Neuronal stem cell (in vitro differentiated cells): Measurements from ENCODE around the gene TTLL10.

Experiments used
- DNase-seq: peaks from one replicate; pipeline ENCODE4 v3.0.0-alpha.2; 2013; ENCODE audit warnings: low spot score
- H2AFZ ChIP-seq: one replicate; pipeline ENCODE4 v1.6.1; 2013; ENCODE audit warnings: mild to moderate bottlenecking, low read length, inconsistent platforms
- H2AK5ac ChIP-seq: 2 replicates; pipeline ENCODE4 v1.6.1; 2013; ENCODE audit warnings: low read depth, mild to moderate bottlenecking, inconsistent platforms, low read length, moderate library complexity, mixed read lengths
- H2BK120ac ChIP-seq: 2 replicates; pipeline ENCODE4 v1.6.1; 2013; ENCODE audit warnings: low read depth, mild to moderate bottlenecking, inconsistent platforms, low read length, moderate library complexity, mixed read lengths
- H2BK12ac ChIP-seq: one replicate; pipeline ENCODE4 v1.6.1; 2013; ENCODE audit warnings: low read length, inconsistent platforms
- H2BK15ac ChIP-seq: 2 replicates; pipeline ENCODE4 v1.6.1; 2013; ENCODE audit warnings: mild to moderate bottlenecking, low read length, inconsistent platforms, mixed read lengths
- H2BK5ac ChIP-seq: one replicate; pipeline ENCODE4 v1.6.1; 2013; ENCODE audit warnings: inconsistent platforms, mild to moderate bottlenecking, low read length, moderate library complexity
- H3K14ac ChIP-seq: one replicate; pipeline ENCODE4 v1.6.1; 2013; ENCODE audit warnings: low read length, inconsistent platforms
- H3K18ac ChIP-seq: 2 replicates; pipeline ENCODE4 v1.6.1; 2013; ENCODE audit warnings: low read length, inconsistent platforms
- H3K23ac ChIP-seq: 2 replicates; pipeline ENCODE4 v1.6.1; 2013; ENCODE audit warnings: low read depth, mild to moderate bottlenecking, mixed read lengths, low read length, inconsistent platforms; ENCODE audit not compliant: poor library complexity
- H3K27ac ChIP-seq: replicated peaks from 3 replicates; pipeline ENCODE4 v1.5.1; 2013; ENCODE audit warnings: low read length, inconsistent platforms
- H3K27me3 ChIP-seq, 3 experiments: 2 replicates each; pipeline ENCODE4 v1.6.1; 2013; ENCODE audit warnings: low read length in 3 of 3, mild to moderate bottlenecking in 2 of 3, inconsistent platforms in 1 of 3, low read depth in 1 of 3, mixed read lengths in 1 of 3, moderate library complexity in 1 of 3; ENCODE audit not compliant: control insufficient read depth in 3 of 3, insufficient read depth in 3 of 3
- H3K36me3 ChIP-seq, 2 donors: replicated peaks in 1 of 2; 2 replicates each; pipeline ENCODE4 v1.6.1; 2013; ENCODE audit warnings: low read length in 2 of 2; ENCODE audit not compliant: control insufficient read depth in 2 of 2, insufficient read depth in 2 of 2
- H3K4ac ChIP-seq: 2 replicates; pipeline ENCODE4 v1.6.1; 2013; ENCODE audit warnings: inconsistent platforms, mild to moderate bottlenecking, low read length, moderate library complexity
- H3K4me1 ChIP-seq, 2 donors: 1 replicate in 1 of 2; 2 replicates in 1 of 2; pipeline ENCODE4 v1.6.1; 2013; ENCODE audit warnings: low read length in 2 of 2, low read depth in 1 of 2; ENCODE audit not compliant: control insufficient read depth in 2 of 2, insufficient read depth in 1 of 2
- H3K4me2 ChIP-seq: one replicate; pipeline ENCODE4 v1.6.1; 2013; ENCODE audit warnings: mild to moderate bottlenecking, low read length, inconsistent platforms; ENCODE audit not compliant: insufficient read depth, poor library complexity, severe bottlenecking
- H3K4me3 ChIP-seq, 2 donors: 2 replicates each; pipeline ENCODE4 v1.5.1; 2013; ENCODE audit warnings: low read length in 2 of 2, mild to moderate bottlenecking in 2 of 2, inconsistent platforms in 1 of 2, moderate library complexity in 1 of 2
- H3K79me1 ChIP-seq: one replicate; pipeline ENCODE4 v1.6.1; 2013; ENCODE audit warnings: low read depth, mild to moderate bottlenecking, inconsistent platforms, low read length, moderate library complexity
- H3K9ac ChIP-seq: one replicate; pipeline ENCODE4 v1.6.1; 2013; ENCODE audit warnings: mild to moderate bottlenecking, low read depth, low read length, inconsistent platforms; ENCODE audit not compliant: poor library complexity
- H3K9me3 ChIP-seq, 2 donors: replicated peaks in 1 of 2; 2 replicates each; pipeline versions ENCODE3 to v1.6.1; 2013; ENCODE audit warnings: low read length in 2 of 2, mild to moderate bottlenecking in 2 of 2, inconsistent platforms in 1 of 2, low read depth in 1 of 2, mixed read lengths in 1 of 2, moderate library complexity in 1 of 2; ENCODE audit not compliant: control insufficient read depth in 2 of 2, insufficient read depth in 1 of 2
- H4K8ac ChIP-seq: one replicate; pipeline ENCODE4 v1.6.1; 2013; ENCODE audit warnings: low read depth, mild to moderate bottlenecking, inconsistent platforms, low read length, moderate library complexity
- H4K91ac ChIP-seq: one replicate; pipeline ENCODE4 v1.6.1; 2013; ENCODE audit warnings: low read length, low read depth, mild to moderate bottlenecking, inconsistent platforms; ENCODE audit not compliant: poor library complexity
- WGBS, 2 donors: extraction: QIAGEN DNeasy Blood & Tissue Kit; methylation state at CpG; one replicate each; pipeline ENCODE4 v1.1.7; 2013; ENCODE audit warnings: missing lambda C conversion rate in 2 of 2, mixed read lengths in 1 of 2; ENCODE audit not compliant: insufficient read length in 2 of 2, insufficient replicate concordance in 1 of 2; ENCODE audit errors: extremely low coverage in 2 of 2; 5-methylcytosine and 5-hydroxymethylcytosine counted together

The TTLL10 gene

GRCh38 chr1:1215080-1215676 is 41.5 kb downstream of the TTLL10 start:
- Histone ChIP-seq H3K23ac (peak overlapping the region; percentile 67), H3K9ac (no peak overlapping the region)
- WGBS, 2 donors, result no CpG with 5 or more reads among the region's 11 CpGs

GRCh38 chr1:1215881-1216605 is 42.4 kb downstream of the TTLL10 start:
- no CpG with 5 or more reads among the region's 21 CpGs for WGBS, 2 donors
- H2BK5ac ChIP-seq, result peak overlapping the region; percentile 48
- H3K9ac ChIP-seq, result peak overlapping the region; percentile 44

More at GRCh38 chr1:1215080-1215676, 41.5 kb downstream of the TTLL10 start:
- Histone ChIP-seq H2AK5ac (no peak overlapping the region), H3K27ac (no peak overlapping the region), H3K14ac (no peak overlapping the region), H2AFZ (no peak overlapping the region), H3K27me3 (peaks cover 0 to 2% (median 0%) of the 10 kb centered on the region in 3 experiments), H2BK15ac (no peak overlapping the region), H3K36me3 (peaks cover 9 to 32% of the 10 kb centered on the region in 2 donors), H4K8ac (no peak overlapping the region), H3K4me1 (no peaks in the 10 kb centered on the region), H4K91ac (no peak overlapping the region), H2BK5ac (peak overlapping the region; percentile 48), H2BK12ac (no peak overlapping the region), H3K18ac (no peak overlapping the region), H3K79me1 (peaks cover 1% of the 10 kb centered on the region), H2BK120ac (no peak overlapping the region), H3K4me3 (no peak overlapping the region), H3K4ac (no peak overlapping the region), H3K9me3 (no peaks in the 10 kb centered on the region), H3K4me2 (no peak overlapping the region)
- no peak for DNase-seq

DNA sequence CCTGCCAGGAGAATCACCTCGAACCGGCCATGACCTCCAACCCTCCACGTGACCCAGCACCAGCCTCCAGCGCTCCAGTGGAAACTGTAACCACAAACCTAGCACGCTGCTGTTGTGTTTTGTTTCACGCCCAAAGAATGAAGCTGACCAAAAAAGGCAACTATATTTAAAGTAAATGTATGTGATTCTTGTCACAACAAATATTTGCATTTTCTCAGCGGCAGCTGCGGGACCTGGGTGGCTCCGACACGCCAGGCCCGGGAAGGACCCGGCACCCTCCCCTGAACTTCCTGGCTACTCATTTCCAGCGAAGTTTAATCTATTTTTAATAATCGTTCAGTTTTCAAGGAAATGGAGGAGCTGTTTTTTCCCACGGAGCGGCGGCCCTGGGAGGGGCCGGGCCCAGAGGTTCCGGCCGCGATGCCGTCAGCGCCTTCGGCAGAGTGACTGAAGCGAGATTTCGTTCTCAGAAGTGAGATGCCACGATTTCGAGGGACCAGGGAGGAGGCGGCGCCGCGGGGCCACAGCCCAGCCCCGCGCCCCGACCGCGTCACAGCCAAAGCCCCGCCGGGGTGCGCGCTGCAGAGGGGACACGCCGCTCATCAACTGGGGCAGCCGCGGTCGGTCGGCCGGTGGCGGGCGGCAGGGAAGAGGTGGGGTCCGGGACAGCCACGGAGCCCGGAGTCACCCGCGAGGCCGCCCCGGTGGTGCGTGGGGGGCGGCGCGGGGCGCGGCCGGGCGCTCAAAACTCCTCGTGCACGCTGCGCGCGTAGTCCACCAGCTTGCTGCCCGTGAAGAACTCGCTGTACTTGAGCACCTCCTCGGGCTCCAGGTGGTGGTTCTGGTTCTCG is 43.3 kb downstream of the TTLL10 start:
- no peak for DNase-seq
- Histone ChIP-seq H3K18ac (no peak overlapping the region), H3K36me3 (peaks cover 10 to 49% of the 10 kb centered on the region in 2 donors), H2BK5ac (no peak overlapping the region), H3K79me1 (no peaks in the 10 kb centered on the region), H3K14ac (no peak overlapping the region), H2BK15ac (no peak overlapping the region), H3K9ac (peak overlapping the region; percentile 44), H3K4me3 (no peak overlapping the region), H2AFZ (no peak overlapping the region), H2AK5ac (no peak overlapping the region), H4K8ac (no peak overlapping the region), H3K9me3 (no peaks in the 10 kb centered on the region), H3K27me3 (no peaks in the 10 kb centered on the region), H3K4ac (no peak overlapping the region), H3K27ac (no peak overlapping the region), H2BK12ac (no peak overlapping the region), H3K4me1 (no peaks in the 10 kb centered on the region), H3K4me2 (peak overlapping the region; percentile 11), H2BK120ac (no peak overlapping the region), H4K91ac (no peak overlapping the region), H3K23ac (no peak overlapping the region)
- no CpG with 5 or more reads among the region's 74 CpGs for WGBS, 2 donors

More at GRCh38 chr1:1215881-1216605, 42.4 kb downstream of the TTLL10 start:
- Histone ChIP-seq H2AK5ac (no peak overlapping the region), H2BK15ac (no peak overlapping the region), H3K4me3 (no peak overlapping the region), H2BK120ac (no peak overlapping the region), H2AFZ (no peak overlapping the region), H3K14ac (peak overlapping the region; percentile 56), H3K27me3 (no peaks in the 10 kb centered on the region), H3K9me3 (no peaks in the 10 kb centered on the region), H3K79me1 (peaks cover 1% of the 10 kb centered on the region), H3K36me3 (peaks cover 9 to 39% of the 10 kb centered on the region in 2 donors), H3K4me2 (peak overlapping the region; percentile 11), H3K4me1 (no peaks in the 10 kb centered on the region), H4K91ac (no peak overlapping the region), H3K23ac (peak overlapping the region; percentile 23), H3K18ac (no peak overlapping the region), H3K27ac (no peak overlapping the region), H2BK12ac (no peak overlapping the region), H3K4ac (no peak overlapping the region), H4K8ac (peak overlapping the region; percentile 3)
- DNase-seq, result no peak
